ENCODE data around the gene ENAH.

The ENAH gene

DNA sequence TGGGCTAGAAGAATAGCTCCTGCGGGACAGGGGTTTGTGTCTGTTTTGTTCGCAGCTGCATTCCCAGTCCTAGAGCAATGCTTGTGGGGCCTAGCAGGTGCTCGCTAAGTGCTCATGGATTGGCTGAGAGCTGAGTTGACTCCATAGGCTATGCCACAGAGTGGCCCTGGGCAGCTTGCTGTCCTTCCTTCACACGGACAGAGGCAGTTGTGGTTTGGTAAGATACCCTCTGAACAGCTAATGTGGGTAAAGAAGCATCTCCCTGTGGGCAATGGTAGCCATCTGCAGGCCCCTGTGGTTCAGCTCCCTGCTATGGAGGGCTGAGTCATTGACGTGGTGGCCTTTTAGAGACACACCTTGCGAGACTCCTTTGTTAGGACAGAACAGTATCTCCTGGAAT is 201.6 kb downstream of the ENAH start:
- DNase-seq (ENCODE audit: low spot score), result no peak

DNA sequence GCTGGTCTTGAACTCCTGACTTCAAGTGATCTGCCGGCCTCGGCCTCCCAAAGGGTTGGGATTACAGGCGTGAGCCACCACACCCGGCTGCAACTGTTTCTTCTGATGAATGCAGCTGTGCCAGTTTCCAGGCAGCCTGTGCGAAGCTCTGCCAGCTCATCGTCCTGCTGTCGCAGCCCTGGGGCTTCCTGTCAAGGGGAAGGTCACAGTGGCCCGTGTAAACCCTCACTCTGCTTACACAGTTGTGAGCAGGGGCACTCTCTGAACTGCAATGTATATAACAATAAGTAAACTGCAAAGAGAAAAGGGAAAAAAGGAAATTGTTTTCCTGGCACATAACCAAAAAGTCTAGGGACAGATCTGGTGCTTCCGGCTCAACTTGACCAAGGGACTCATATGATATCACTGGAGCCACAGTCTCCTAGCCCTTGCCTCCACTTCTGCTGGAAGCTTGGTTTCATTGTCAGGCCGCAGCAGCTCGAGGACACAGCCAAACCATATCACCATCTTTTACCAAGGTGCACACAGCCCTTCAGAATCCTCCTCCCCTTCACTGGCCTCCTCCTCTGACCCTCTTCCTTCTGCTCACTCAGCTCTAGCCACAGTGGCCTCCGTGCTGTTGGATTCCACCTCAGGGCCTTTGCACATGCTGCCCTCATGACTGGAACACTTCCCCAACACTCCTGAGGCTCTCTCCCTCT is 202.3 kb downstream of the ENAH start:
- DNase-seq (ENCODE audit: low spot score), result no peak

DNA sequence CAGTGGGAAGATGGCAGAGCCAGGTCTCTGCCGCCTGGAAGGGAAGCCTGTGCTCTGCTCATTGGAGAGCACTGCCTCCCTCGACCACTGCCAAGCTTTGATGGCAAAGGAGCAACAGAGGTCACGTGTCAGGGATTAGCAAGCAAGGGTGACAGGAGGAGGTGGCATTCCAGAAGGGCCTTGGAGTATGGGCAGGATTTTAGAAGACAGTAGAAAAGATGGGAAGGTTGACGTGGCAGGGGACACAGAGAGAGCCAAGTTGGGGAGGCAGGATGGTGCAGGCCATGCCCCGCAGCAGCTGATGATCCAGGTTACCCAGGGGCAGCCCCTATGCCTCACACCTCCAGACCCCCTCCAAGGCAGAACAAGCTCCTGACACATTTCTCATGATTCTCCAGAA is 203.1 kb downstream of the ENAH start:
- DNase-seq (ENCODE audit: low spot score), result no peak

DNA sequence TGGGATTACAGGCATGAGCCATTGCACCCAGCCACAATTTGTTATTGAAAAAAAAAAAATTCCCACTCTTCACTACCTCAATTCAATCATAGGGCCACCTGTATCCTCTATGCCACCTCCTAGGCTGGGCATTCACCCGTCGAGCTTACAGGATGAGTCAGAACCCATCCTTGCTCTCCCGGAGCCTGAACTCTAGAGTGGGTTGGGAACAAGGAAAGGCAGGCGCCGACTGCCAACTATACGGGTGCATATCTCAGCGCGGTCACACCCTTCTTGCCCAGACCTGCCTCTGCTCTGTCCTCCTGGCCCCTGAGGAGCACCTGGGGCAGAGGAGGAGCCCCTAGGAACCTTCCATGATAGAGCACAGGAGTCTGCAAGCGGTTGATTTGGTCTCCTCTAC is 203.7 kb downstream of the ENAH start:
- DNase-seq (ENCODE audit: low spot score), result no peak

DNA sequence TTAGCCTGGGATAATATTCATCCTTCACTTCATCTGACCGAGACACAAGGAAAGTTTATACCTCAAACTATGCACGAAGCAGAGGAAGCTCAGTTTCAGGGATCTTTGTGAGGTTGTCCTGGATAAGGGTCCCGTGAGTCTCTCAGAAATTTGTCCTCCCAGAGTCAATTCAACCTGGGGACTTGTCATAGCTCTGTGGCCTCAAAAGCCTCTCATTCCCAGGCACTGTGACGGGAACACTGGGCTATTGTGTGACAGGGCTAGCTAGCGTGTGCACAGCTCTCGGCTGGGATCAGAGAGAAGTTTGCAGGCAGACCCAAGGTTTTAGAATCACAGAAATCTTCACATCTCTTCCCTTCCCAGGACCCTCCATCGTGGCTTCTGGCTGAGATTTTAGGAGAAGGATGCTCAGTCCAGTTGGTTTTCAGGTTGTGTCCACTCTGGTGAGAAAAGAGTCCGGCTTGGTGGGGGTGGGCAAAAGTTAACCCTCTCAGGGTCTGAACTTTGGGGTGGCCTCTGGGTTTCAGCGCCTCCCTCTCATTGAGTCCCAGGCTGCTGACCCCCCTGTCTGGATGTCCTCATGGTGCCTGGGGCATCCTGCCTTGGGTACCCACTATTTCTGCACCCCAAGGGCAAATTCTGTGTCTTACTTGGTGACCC is 204.6 kb downstream of the ENAH start:
- DNase-seq (ENCODE audit: low spot score), result no peak

DNA sequence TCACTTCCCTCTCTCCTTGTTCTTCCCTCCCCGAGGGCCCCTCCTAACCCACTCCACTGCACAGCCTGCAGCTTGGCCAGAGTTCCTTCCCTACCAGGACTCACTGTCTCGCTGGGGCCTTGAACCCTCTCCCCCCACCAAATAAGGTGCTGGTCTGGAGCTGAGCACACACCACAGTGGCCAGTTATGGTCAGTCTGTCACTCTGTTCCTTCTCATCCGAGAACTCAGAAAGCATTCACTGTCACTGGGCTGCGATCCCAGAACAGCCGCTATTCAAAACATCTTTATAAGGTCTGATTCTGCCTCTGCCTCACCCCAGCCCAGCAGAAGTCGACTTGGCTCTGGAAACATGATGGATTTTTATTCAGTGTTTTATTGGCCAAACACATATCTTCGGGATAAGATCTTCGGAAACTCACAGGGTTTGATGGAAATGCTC is 205.3 kb downstream of the ENAH start:
- DNase-seq (ENCODE audit: low spot score), result no peak

DNA sequence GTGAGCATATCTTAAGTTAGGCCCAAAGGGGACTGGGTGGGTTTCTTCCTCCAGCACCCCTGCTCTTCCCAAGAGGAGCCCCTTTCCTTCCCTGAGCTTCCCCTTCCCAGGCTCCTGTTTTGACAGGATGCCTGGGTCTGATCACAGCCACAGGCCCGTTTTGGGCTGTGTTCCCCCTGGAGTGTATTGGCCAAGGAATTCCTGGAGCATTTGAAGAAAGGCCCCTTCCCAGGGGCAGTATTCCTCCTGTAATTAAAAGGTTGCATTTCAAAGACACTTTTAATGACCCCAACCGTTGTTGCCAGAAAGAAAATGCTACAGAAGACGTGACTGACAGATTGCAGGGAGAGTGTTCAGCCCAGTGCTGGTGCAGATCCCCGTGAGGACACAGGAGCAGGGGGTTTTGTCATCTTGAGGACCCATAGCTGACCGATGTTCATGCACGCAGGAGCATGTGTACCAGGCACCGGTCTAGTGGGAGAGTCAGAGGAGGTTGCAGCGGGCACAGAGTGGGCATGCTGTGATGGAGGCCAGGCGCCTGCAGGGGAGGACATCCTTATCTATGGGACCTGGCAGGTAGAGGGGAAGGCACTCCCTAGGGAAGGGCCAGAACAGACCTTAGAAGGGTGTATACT is 205.8 kb downstream of the ENAH start:
- no peak for DNase-seq (ENCODE audit: low spot score)

DNA sequence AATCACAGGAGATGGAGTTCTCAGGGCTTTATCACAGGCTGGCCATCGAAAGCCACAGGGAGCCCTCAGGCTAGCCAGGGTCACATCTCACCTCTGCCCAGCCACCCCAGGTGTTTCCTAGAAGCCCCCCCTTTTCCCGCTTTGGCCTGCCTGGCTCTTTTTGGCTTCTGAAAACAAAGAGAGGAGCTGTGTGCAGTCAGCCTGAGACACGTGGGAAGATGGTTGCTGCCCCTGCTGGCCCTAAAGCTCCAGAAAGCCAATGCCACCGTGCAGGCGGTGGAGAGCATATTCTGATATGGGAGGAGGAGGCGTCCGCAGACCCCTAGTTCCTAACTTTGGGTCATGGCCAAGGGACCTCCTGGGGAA is 206.3 kb downstream of the ENAH start:
- no peak for DNase-seq (ENCODE audit: low spot score)

DNA sequence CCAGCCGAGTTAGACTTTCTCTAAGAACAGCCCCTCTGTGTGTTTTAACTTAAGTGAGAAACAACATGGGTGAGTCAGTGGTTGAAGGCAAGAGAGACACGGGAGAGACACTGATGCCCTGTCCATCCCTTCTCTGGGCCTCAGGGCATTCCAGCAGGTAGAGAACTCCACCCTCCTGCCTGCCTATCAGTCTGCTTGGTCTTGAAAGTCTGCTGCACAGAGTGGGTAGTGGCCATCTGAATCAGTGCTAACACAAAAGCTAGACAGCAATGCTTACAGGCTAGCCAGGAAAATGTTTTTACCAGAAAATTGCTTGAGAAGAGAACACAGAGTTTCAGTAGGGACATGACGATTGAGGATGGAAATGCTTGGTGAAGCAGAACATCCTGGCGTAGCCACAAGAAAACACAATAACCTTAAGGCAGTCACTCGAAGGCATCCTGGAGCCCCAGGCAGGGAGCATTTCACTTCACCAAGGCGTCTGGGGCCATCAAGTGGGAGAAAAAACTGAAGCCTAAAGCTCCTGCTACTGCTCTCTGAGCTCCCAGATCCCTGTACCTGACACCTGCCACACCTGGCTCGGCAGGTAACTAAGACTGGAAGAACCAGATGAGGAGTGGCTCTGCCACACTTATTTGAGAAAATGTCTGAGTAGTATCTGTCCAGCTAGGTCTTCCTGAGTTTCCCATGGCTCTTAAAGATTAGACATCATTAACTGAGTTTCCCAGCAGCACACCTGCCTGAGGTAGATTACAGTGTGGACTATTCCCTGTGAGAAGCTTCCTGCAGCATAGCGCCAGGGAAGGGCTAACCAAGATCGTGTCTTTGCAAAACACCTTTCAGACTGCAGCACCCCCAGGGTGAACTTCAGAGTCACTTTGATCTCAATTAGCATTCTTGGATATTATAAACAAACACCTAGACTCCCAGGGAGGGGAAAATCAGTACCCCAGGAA is 207.0 kb downstream of the ENAH start:
- DNase-seq (ENCODE audit: low spot score), result no peak

DNA sequence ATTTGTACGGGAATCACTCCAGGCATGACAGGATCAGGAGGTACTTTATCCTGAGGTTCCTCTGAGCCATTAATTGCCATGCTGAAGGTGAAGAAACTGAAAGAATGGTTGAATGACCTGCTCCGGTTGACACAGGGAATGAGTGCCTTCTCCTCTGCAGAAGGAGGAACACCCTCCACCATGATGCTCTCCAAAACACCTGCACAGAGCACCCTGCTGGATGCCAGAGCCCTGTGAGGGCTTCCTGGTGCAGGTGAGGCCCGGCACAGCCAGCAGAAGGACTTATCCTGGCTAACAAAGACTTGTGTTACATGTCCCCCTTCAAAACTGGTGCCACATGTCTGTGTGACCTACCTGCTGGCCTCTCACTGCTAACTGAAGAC is 210.8 kb downstream of the ENAH start:
- no peak for DNase-seq (ENCODE audit: low spot score)

DNA sequence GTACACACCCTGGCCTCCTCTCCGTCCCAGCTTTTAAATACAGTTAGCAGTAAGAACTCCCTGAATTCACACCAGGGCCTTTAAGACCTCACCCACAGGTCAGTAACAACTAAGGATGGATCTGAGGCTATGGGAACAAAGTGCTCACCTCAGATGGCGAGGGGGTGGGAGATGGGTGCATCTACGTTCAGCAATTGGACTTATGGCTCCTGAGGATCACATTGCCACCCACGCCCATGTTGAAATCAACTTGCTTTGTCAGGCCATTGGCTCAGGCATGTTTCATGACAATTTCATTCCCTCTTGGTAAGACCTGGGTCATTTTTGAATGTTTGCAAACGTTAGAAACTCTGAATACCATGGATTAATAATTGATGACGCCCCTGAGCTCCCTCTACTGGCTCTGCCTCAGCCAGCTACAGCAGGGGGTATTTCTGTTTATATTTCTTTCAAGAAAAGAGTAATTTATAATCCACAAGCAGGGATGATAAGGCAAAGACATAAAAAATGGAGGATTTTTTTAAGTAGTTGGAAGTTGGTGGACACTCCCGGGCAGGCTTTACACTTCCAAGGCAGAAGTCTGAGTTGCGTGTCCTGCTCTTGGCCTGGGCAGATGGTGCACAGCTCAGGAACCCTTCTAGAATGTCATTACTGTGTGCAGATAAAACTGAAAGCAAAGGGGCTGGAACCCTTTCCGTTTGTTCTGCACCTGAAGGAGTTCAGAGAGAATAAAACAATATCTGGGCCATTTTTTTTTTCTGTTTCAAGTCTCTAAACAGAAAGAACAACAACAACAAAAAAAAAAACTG is 211.4 kb downstream of the ENAH start:
- DNase-seq (ENCODE audit: low spot score), result no peak

DNA sequence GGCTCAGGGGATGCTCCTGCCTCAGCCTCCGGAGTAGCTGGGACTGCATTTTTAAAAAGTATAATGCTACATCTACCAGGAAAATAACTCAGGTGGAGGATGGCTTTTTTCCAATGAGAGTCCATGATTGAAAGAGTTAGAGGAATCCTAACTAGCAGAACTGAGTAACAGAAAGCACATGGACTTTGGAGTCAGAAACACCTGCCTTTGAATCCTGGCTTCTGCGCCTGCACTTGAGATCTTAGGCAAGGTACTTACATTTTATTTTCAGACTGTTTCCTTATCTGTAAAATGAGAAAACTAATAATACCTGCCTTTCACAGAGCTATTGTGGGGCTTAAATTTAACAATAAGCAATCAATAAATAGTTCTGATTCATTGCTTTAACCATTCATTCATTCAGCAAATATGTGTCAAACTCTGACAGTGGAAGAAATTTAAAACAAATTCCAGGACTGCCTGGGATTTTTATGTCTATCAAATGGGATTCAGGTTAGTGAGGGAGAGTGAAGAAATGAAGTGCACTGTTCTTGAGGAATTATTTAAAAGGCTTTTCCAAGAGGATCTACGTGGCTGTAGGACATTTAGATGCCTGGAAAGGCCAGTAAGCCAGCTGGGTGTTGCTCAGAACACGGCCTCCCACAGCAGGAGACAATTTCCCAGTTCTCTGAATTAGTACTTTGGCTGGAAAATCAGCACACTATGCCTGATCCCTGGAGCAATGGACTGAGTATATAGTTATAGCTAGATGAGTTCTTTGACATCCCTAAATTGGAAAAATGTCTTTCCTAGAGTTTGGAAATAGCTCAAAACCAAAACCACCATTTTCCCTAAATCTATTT is 212.3 kb downstream of the ENAH start:
- no peak for DNase-seq (ENCODE audit: low spot score)

DNA sequence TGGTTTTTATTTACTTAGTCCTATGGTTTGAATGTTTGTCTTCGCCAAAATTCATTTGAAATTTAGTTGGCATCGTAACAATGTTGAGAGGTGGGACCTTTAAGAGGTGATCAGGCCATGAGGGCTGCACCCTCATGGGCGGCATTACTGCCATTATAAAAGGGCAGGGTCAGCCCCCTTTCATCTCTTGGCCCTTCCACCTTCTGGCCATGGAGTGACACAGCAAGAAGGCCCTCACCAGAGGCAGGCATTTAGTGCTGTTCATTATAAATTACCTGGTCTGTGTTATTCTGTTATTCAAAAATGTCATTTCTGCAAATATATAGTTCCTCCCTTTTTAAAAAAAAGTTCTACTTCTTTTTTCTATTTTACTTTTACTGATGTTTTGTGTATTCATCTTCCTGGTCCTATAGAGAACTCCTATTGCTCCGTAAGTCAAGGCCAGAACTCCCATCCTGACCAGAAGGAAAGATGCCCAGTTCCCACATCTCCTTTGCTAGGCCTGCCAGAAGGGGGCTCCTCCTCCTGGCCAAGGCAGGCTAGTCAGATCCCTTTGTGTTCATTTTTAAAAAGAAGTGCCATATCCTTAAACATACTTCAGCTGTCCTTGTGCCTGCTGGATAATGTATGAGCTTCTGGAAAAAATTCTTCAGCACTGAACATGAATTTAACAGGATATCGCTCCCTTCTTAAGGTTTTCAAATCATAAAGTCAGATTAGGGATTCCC is 215.0 kb downstream of the ENAH start:
- DNase-seq (ENCODE audit: low spot score), result no peak
